Natural killer cell (primary cell): ENCODE data around the gene LSM12. TPM values are rescaled to one million over a fixed set of nuclear protein-coding genes. Genes with fewer than 3 reads are reported as not detected.
A peak's percentile ranks its signal among the peaks of the same experiment; 100 is the strongest.
"Not testable (repeated sequence)": the region's sequence is repeated elsewhere in the genome, so short reads cannot be mapped to it uniquely, and the experiment has no call there.

Experiments
- ATAC-seq, 3 donors: fragments of 150-1000 bp in 2 of 3; fragments of 200-7000 bp in 1 of 3; cut with Tn5 transposase; 1 replicate in 1 of 3; 2 replicates in 2 of 3; pipeline ENCODE4 v1.10.0; 2021; ENCODE audit warnings: mild to moderate bottlenecking in 2 of 3, moderate library complexity in 2 of 3
- DNase-seq, 2 donors: peaks; one replicate each; pipeline versions ENCODE4 v3.0.0 to v3.0.0-alpha.2; 2013 to 2021; ENCODE audit warnings: mixed read lengths in 1 of 2
- H3K27ac ChIP-seq: one replicate; pipeline ENCODE4 v1.5.1; 2013; ENCODE audit warnings: mild to moderate bottlenecking, low read length
- H3K27me3 ChIP-seq: one replicate; pipeline ENCODE4 v1.6.1; 2013; ENCODE audit warnings: low read length; ENCODE audit not compliant: control insufficient read depth, insufficient read depth
- H3K36me3 ChIP-seq: one replicate; pipeline ENCODE4 v1.6.1; 2013; ENCODE audit warnings: low read length; ENCODE audit not compliant: control insufficient read depth, insufficient read depth
- H3K4me1 ChIP-seq: one replicate; pipeline ENCODE4 v1.6.1; 2013; ENCODE audit warnings: low read length; ENCODE audit not compliant: control insufficient read depth, insufficient read depth
- H3K4me3 ChIP-seq: one replicate; pipeline ENCODE4 v1.5.1; 2013; ENCODE audit warnings: low read length
- H3K9me3 ChIP-seq: one replicate; pipeline ENCODE4 v1.6.1; 2013; ENCODE audit warnings: low read length; ENCODE audit not compliant: control insufficient read depth, insufficient read depth
- H3K27ac Mint-ChIP-seq, 2 donors: one replicate each; pipeline ENCODE4 v1.8.0; 2022; ENCODE audit warnings: mild to moderate bottlenecking in 2 of 2, mixed read lengths in 2 of 2, moderate library complexity in 1 of 2
- H3K27me3 Mint-ChIP-seq, 2 donors: one replicate each; pipeline ENCODE4 v1.8.0; 2022; ENCODE audit warnings: low read depth in 2 of 2, mixed read lengths in 2 of 2
- H3K36me3 Mint-ChIP-seq: one replicate; pipeline ENCODE4 v1.8.0; 2022; ENCODE audit warnings: mixed read lengths
- H3K4me1 Mint-ChIP-seq, 2 donors: one replicate each; pipeline ENCODE4 v1.8.0; 2022; ENCODE audit warnings: mixed read lengths in 2 of 2
- H3K4me3 Mint-ChIP-seq: one replicate; pipeline ENCODE4 v1.8.0; 2022; ENCODE audit warnings: mild to moderate bottlenecking, moderate library complexity, mixed read lengths
- H3K9me3 Mint-ChIP-seq, 2 donors: one replicate each; pipeline ENCODE4 v1.8.0; 2022; ENCODE audit warnings: mixed read lengths in 2 of 2
- WGBS: methylation state at CpG from one replicate; pipeline ENCODE4 v1.1.7; 2013; ENCODE audit warnings: missing lambda C conversion rate; ENCODE audit not compliant: insufficient coverage; 5-methylcytosine and 5-hydroxymethylcytosine counted together
- intact Hi-C: fragments of 100-400 bp; cut with micrococcal nuclease; formaldehyde crosslinking; loops from one replicate; pipeline ENCODE4 v1.14.2; 2022
- total RNA-seq, 4 donors: library from RNA; stranded (reverse); fragments of 120-200 nt in 1 of 4; gene quantifications; one replicate each; pipeline versions ENCODE4 v1.2.3 to v1.2.4, GENCODE V29; 2013 to 2022
- TF ChIP-seq, protein P1 (sequence below): fragments of 200-600 bp; IDR thresholded peaks from one replicate; pipeline ENCODE4 v1.8.0; 2022; ENCODE audit warnings: antibody characterized with exemption

LSM12 gene
- total RNA-seq, 3 donors from 2014 or later (not counting 1 experiment from before 2014, with no cell fraction given) = 46.9 to 54.0 (median 51.8) TPM

DNA sequence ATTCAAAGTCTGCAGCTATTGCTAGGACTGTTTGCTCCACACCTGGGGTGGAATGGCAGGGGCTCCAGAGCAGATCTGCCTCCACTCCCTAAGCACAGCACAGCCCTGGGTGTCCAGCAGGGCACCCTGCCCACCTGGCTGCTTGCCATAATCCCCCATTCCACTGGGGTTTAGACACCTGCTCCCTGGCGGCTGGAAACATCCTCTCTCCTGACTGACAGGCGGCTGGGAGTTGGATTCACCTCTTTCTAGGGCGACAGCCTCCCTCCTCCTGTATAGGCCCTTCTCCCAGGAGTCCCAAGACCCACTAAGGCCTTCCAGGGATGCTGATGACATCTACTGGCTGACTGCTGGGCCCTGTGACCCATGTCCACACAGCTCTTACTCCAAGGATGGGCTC is 39.0 kb upstream of the LSM12 start:
- Mint-ChIP-seq H3K27me3 (no peaks in the 10 kb centered on the region), H3K36me3 (no peaks in the 10 kb centered on the region), H3K4me1 (peaks cover 0 to 9% of the 10 kb centered on the region in 2 donors), H3K4me3 (no peak overlapping the region), H3K9me3 (no peaks in the 10 kb centered on the region), H3K27ac (no peak overlapping the region)
- Histone ChIP-seq H3K27ac (no peak overlapping the region), H3K36me3 (peaks cover 3% of the 10 kb centered on the region), H3K4me1 (peaks cover 9% of the 10 kb centered on the region), H3K27me3 (no peaks in the 10 kb centered on the region), H3K4me3 (no peak overlapping the region), H3K9me3 (no peaks in the 10 kb centered on the region)
- intact Hi-C loops = no loop called here
- TF ChIP-seq, protein P1, sequence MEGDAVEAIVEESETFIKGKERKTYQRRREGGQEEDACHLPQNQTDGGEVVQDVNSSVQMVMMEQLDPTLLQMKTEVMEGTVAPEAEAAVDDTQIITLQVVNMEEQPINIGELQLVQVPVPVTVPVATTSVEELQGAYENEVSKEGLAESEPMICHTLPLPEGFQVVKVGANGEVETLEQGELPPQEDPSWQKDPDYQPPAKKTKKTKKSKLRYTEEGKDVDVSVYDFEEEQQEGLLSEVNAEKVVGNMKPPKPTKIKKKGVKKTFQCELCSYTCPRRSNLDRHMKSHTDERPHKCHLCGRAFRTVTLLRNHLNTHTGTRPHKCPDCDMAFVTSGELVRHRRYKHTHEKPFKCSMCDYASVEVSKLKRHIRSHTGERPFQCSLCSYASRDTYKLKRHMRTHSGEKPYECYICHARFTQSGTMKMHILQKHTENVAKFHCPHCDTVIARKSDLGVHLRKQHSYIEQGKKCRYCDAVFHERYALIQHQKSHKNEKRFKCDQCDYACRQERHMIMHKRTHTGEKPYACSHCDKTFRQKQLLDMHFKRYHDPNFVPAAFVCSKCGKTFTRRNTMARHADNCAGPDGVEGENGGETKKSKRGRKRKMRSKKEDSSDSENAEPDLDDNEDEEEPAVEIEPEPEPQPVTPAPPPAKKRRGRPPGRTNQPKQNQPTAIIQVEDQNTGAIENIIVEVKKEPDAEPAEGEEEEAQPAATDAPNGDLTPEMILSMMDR = no peak
- 95% methylated on average over 3 of the region's 3 CpGs for WGBS
- no peak for ATAC-seq
- no peak for DNase-seq

DNA sequence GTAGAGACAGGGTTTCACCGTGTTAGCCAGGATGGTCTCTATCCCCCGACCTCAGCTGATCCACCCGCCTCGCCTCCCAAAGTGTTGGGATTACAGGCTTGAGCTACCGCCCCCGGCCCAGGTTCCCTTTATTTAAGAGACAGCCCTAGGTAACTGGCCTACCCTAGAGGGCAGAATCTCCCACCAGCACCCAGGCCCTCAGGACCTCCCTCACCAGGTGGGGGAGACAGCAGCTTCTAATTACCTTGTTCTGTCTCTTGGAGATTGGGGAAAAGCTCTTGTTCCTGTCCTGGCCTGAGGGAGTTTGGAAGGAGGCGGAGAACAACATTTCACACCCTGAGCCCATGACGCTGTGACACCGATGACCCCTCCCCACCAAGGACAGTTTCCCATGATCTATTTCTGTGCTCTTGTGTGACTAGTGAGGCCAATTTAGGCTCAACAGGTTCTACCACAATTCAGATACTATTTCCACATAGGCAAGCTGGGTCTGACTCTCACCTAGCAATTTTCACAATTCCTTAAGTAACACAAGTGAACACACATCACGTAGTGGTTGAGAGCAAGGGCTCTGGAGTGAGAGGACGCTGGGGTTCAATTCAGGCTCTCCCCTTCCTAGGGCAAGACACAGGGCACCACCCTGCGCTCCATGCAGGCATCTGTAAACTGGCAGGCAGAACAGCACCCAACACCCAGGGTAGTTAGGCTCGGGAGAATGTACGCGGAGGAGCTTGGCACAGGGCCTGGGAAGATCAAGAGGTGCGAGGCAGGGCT is 36.6 kb upstream of the LSM12 start:
- no peaks in the 10 kb centered on the region for H3K9me3 Mint-ChIP-seq
- intact Hi-C loops = no loop called here

DNA sequence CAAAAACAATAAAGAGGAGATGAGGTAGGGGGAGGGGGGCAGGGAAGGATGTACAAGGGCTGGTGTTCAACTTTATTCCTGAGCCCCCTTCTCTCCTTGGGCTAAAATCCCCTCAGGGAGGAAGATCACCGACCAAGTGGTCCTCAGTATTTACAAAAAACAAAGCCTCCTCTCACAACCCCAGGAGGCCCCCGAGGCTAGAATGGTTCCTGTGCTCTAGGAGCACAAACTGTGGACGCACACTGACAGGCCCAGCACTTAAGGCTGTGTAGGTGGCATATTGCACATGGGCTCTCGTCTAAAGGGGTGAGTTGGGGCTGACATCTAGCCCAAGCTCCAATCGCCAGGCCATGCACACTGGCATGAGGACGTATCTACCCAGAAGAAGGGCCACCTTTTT is 35.4 kb upstream of the LSM12 start:
- DNase-seq, H3K27ac ChIP-seq, H3K9me3 ChIP-seq, H3K27me3 Mint-ChIP-seq, H3K27me3 ChIP-seq, H3K4me3 ChIP-seq, H3K4me3 Mint-ChIP-seq, H3K36me3 Mint-ChIP-seq, H3K27ac Mint-ChIP-seq, ATAC-seq, intact Hi-C loops, H3K9me3 Mint-ChIP-seq, H3K36me3 ChIP-seq: not testable (repeated sequence)
- H3K4me1 Mint-ChIP-seq = peaks cover 5 to 15% of the 10 kb centered on the region in 2 donors
- peaks cover 17% of the 10 kb centered on the region for H3K4me1 ChIP-seq
- WGBS = 97% methylated on average over 4 of the region's 6 CpGs

More for the DNA sequence above, 36.6 kb upstream of the LSM12 start:
- no peak for ATAC-seq
- H3K36me3 ChIP-seq = no peaks in the 10 kb centered on the region
- peaks cover 3 to 9% of the 10 kb centered on the region in 2 donors for H3K4me1 Mint-ChIP-seq
- TF ChIP-seq, protein P1 = no peak
- WGBS = 98% methylated on average over 15 of the region's 16 CpGs
- H3K27ac Mint-ChIP-seq = peak overlapping the region in 1 of 2 donors; percentile 56
- no peak for DNase-seq
- no peaks in the 10 kb centered on the region for H3K36me3 Mint-ChIP-seq
- H3K9me3 ChIP-seq = no peaks in the 10 kb centered on the region
- H3K27me3 Mint-ChIP-seq = no peaks in the 10 kb centered on the region
- H3K27me3 ChIP-seq = no peaks in the 10 kb centered on the region
- H3K4me3 ChIP-seq = no peak overlapping the region
- H3K27ac ChIP-seq = no peak overlapping the region
- peaks cover 5% of the 10 kb centered on the region for H3K4me1 ChIP-seq
- no peak overlapping the region for H3K4me3 Mint-ChIP-seq

DNA sequence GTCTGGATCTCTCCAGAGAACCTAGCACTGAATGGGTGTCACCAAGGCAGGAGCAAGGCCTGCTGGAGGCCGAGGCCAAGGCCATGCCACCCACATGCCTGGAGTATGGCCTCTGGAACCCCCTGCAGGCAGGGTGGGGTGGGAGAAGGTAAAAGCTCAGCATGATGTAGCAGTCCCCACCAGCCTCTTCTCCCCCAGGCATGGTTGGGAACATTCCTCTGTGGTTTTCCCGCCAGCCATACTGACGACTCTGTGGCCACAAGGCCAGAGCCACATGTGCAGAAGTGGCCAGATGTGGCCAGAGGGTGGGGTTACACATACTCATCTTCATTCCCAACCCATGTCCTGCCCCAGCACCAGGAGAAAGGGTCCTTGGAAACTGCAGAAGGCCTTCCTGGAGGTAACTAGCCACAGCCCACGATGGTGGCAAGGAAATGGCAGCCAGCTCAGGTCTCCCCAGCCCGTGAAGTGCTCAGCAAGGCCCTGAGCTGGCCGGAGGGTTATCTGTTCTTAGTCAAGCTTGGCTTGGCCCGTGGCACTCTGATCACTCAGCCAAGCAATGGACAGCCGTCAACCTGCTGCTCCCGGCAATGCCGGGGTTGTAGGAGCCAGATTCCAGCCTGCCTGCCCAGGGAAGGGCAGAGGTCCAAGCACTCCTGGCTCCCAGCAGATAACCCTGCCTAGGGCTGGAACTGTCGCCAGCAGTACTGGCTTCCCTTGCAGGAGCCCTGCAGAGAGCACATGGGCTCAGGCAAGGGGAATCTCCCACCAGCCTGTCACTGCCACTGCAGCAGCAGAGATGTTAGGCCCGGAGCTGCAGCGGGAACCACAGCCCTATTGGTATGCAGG is 30.9 kb upstream of the LSM12 start:
- ATAC-seq (peak in 2 of 3 donors; percentile 12 to 14), DNase-seq (no peak)
- Mint-ChIP-seq H3K4me3 (no peak overlapping the region), H3K36me3 (no peaks in the 10 kb centered on the region), H3K27ac (peak overlapping the region in 1 of 2 donors; percentile 16), H3K4me1 (peaks cover 5 to 20% of the 10 kb centered on the region in 2 donors), H3K9me3 (no peaks in the 10 kb centered on the region), H3K27me3 (no peaks in the 10 kb centered on the region)
- WGBS = 80% methylated on average over 13 of the region's 13 CpGs
- no peaks in the 10 kb centered on the region for H3K27me3 ChIP-seq
- peaks cover 8% of the 10 kb centered on the region for H3K36me3 ChIP-seq
- H3K9me3 ChIP-seq = no peaks in the 10 kb centered on the region
- no peak overlapping the region for H3K4me3 ChIP-seq
- H3K27ac ChIP-seq = no peak overlapping the region
- intact Hi-C loops = no loop called here
- TF ChIP-seq, protein P1 = no peak
- peaks cover 30% of the 10 kb centered on the region for H3K4me1 ChIP-seq
